NT2/D1 (cell line): ENCODE results near the gene MIS12.

ENCODE experiments used
- DNase-seq: peaks from one replicate; pipeline ENCODE4 v3.0.0-alpha.2; 2011; ENCODE audit warnings: low read depth, low spot score
- H3K27me3 ChIP-seq: 2 replicates; pipeline ENCODE4 v1.6.0; 2011; ENCODE audit warnings: mild to moderate bottlenecking; ENCODE audit not compliant: insufficient read length, insufficient read depth
- H3K36me3 ChIP-seq: 2 replicates; pipeline ENCODE4 v1.6.1; 2011; ENCODE audit warnings: mild to moderate bottlenecking, low read length, mixed read lengths; ENCODE audit not compliant: insufficient read depth, insufficient read length
- H3K4me1 ChIP-seq: 2 replicates; pipeline ENCODE4 v1.5.1; 2011; ENCODE audit not compliant: insufficient read depth, insufficient read length
- H3K4me3 ChIP-seq: 2 replicates; pipeline ENCODE4 v1.5.1; 2011; ENCODE audit warnings: low read depth; ENCODE audit not compliant: insufficient read length
- H3K9ac ChIP-seq: 2 replicates; pipeline ENCODE4 v1.6.0; 2011; ENCODE audit warnings: low read depth; ENCODE audit not compliant: insufficient read length
- H3K9me3 ChIP-seq: 2 replicates; pipeline ENCODE4 v1.5.1; 2011; ENCODE audit warnings: mild to moderate bottlenecking, low read length; ENCODE audit not compliant: insufficient read depth
- SUZ12 ChIP-seq: IDR thresholded peaks from 2 replicates; pipeline ENCODE4 v1.6.1; 2011; ENCODE audit not compliant: insufficient read length, insufficient read depth; ENCODE audit errors: extremely low read depth
- YY1 ChIP-seq: IDR thresholded peaks from 2 replicates; pipeline ENCODE4 v1.6.1; 2011; ENCODE audit not compliant: insufficient read length, insufficient read depth
- ZNF274 ChIP-seq: IDR thresholded peaks from 2 replicates; pipeline ENCODE4 v1.6.1; 2011; ENCODE audit warnings: mild to moderate bottlenecking, low read depth, low read length

MIS12 gene

GRCh38 chr17:5536866-5537650, 50.7 kb downstream of the MIS12 start:
- no peak overlapping the region for H3K9ac ChIP-seq
- no peak for TF ChIP-seq SUZ12
- H3K4me3 ChIP-seq, result no peak overlapping the region
- H3K27me3 ChIP-seq, result no peaks in the 10 kb centered on the region
- no peaks in the 10 kb centered on the region for H3K36me3 ChIP-seq
- DNase-seq, result no peak
- no peaks in the 10 kb centered on the region for H3K9me3 ChIP-seq
- H3K4me1 ChIP-seq, result peaks cover 5% of the 10 kb centered on the region

- no peaks in the 10 kb centered on the region for H3K36me3 ChIP-seq
- no peak for TF ChIP-seq ZNF274
- TF ChIP-seq SUZ12, result no peak
- TF ChIP-seq YY1, result no peak
- H3K4me1 ChIP-seq, result peaks cover 5% of the 10 kb centered on the region
- DNase-seq, result no peak
- H3K9ac ChIP-seq, result no peak overlapping the region
- H3K27me3 ChIP-seq, result no peaks in the 10 kb centered on the region
- H3K4me3 ChIP-seq, result no peak overlapping the region
- H3K9me3 ChIP-seq, result no peaks in the 10 kb centered on the region
Measured at GRCh38 chr17:5539286-5539685, 52.9 kb downstream of the MIS12 start.

GRCh38 chr17:5540321-5540720, 54.0 kb downstream of the MIS12 start:
- Histone ChIP-seq H3K36me3 (no peaks in the 10 kb centered on the region), H3K4me3 (no peak overlapping the region), H3K4me1 (peaks cover 5% of the 10 kb centered on the region), H3K27me3 (no peaks in the 10 kb centered on the region), H3K9ac (no peak overlapping the region), H3K9me3 (no peaks in the 10 kb centered on the region)
- TF ChIP-seq SUZ12 (no peak), YY1 (no peak), ZNF274 (no peak)
- no peak for DNase-seq
